ENCODE measurements around the gene CMTR2.

The CMTR2 gene

DNA sequence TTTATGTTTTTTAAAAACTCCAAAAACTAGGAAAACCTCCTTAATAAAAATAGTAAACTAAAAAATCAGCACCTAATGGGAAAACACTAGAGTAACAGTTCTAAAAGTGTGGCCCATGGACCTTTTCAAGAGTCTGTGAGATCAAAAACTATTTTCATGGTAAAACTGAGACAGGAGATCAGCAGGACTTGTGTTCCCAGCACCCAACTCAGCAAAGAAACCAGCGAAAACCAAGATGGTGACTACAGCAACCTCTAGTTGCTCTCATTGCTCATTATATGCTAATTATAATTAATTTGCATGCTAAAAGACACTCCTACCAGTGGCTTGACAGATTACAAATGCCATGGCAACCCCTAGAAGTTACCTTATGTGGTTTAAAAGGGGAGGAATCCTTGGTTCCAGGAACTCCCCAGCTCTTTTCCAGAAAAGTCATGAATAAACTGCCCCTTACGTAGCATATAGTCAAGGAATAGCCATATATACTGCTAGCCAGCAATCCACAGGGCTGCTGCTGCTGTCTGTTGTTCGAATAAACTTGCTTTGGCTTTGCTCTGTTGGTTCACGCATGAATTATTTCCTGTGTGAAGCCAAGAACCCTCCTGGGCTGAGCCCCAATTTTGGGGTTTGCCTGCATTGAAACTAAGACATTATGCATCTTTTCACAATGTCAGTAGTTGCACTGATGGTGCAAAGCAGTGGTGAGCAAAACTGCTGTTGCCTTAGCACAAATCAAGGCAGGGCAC lies 12.4 kb downstream of the CMTR2 start:
- H3K4me3 ChIP-seq (ENCODE audit: low read depth, low read length), result no peak overlapping the region
- TF ChIP-seq, protein P1, sequence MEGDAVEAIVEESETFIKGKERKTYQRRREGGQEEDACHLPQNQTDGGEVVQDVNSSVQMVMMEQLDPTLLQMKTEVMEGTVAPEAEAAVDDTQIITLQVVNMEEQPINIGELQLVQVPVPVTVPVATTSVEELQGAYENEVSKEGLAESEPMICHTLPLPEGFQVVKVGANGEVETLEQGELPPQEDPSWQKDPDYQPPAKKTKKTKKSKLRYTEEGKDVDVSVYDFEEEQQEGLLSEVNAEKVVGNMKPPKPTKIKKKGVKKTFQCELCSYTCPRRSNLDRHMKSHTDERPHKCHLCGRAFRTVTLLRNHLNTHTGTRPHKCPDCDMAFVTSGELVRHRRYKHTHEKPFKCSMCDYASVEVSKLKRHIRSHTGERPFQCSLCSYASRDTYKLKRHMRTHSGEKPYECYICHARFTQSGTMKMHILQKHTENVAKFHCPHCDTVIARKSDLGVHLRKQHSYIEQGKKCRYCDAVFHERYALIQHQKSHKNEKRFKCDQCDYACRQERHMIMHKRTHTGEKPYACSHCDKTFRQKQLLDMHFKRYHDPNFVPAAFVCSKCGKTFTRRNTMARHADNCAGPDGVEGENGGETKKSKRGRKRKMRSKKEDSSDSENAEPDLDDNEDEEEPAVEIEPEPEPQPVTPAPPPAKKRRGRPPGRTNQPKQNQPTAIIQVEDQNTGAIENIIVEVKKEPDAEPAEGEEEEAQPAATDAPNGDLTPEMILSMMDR (IDR thresholded peaks at IDR 0.05; ENCODE audit: insufficient read depth, low read depth, low read length, missing control alignments), result no peak
- no peak for DNase-seq (ENCODE audit: low read depth)

- DNase-seq (ENCODE audit: low read depth), result no peak
- TF ChIP-seq, protein P1 (IDR thresholded peaks at IDR 0.05; ENCODE audit: insufficient read depth, low read depth, low read length, missing control alignments), result no peak
- H3K4me3 ChIP-seq (ENCODE audit: low read depth, low read length), result no peak overlapping the region
These were observed 15.8 kb downstream of the CMTR2 start for GRCh38 chr16:71273384-71273783.

- no peak for DNase-seq (ENCODE audit: low read depth)
- TF ChIP-seq, protein P1 (IDR thresholded peaks at IDR 0.05; ENCODE audit: insufficient read depth, low read depth, low read length, missing control alignments), result no peak
- no peak overlapping the region for H3K4me3 ChIP-seq (ENCODE audit: low read depth, low read length)
These were observed 24.9 kb downstream of the CMTR2 start for GRCh38 chr16:71264299-71264698.

GRCh38 chr16:71263582-71263981 lies 25.6 kb downstream of the CMTR2 start:
- no peak overlapping the region for H3K4me3 ChIP-seq (ENCODE audit: low read depth, low read length)
- DNase-seq (ENCODE audit: low read depth), result no peak
- TF ChIP-seq, protein P1 (IDR thresholded peaks at IDR 0.05; ENCODE audit: insufficient read depth, low read depth, low read length, missing control alignments), result no peak

- no peak overlapping the region for H3K4me3 ChIP-seq (ENCODE audit: low read depth, low read length)
- DNase-seq (ENCODE audit: low read depth), result no peak
- TF ChIP-seq, protein P1 (IDR thresholded peaks at IDR 0.05; ENCODE audit: insufficient read depth, low read depth, low read length, missing control alignments), result no peak
These were observed 26.8 kb downstream of the CMTR2 start for GRCh38 chr16:71262391-71262790.

DNA sequence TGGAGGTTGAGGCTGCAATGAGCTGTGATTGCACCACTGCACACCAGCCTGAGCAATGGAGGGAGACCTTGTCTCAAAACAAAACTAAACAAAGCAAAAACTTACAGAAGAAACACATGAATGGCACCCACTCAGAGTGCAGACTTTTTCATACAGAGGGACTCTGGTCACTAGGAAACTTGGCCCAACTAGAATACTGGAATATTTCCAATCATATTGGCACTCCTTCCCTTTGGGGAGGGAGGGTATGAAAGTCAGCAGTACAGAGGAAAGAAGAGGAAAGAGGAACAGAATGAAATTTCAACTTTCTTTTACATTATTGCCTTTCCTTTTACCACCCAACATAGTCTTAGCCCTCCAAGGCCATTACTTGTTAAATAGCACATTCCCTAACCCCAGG lies 28.2 kb downstream of the CMTR2 start:
- no peak overlapping the region for H3K4me3 ChIP-seq (ENCODE audit: low read depth, low read length)
- TF ChIP-seq, protein P1 (IDR thresholded peaks at IDR 0.05; ENCODE audit: insufficient read depth, low read depth, low read length, missing control alignments), result no peak
- DNase-seq (ENCODE audit: low read depth), result no peak

GRCh38 chr16:71259086-71259485 lies 30.1 kb downstream of the CMTR2 start:
- no peak overlapping the region for H3K4me3 ChIP-seq (ENCODE audit: low read depth, low read length)
- TF ChIP-seq, protein P1 (IDR thresholded peaks at IDR 0.05; ENCODE audit: insufficient read depth, low read depth, low read length, missing control alignments), result no peak
- DNase-seq (ENCODE audit: low read depth), result no peak

Measured in GM12865 (cell line).